HG02870 (cell line): Measurements from ENCODE around the gene PRDM5.
A peak's percentile ranks its signal among the peaks of the same experiment; 100 is the strongest.

Experiments used
- ATAC-seq: cut with Tn5 transposase; IDR thresholded peaks from one replicate; pipeline ENCODE4 v1.9.1; 2021; ENCODE audit warnings: mild to moderate bottlenecking, moderate library complexity; ENCODE audit not compliant: unreplicated experiment

The PRDM5 gene

GRCh38 chr4:120857312-120857711 lies 65.2 kb downstream of the PRDM5 start:
- ATAC-seq: no peak

DNA sequence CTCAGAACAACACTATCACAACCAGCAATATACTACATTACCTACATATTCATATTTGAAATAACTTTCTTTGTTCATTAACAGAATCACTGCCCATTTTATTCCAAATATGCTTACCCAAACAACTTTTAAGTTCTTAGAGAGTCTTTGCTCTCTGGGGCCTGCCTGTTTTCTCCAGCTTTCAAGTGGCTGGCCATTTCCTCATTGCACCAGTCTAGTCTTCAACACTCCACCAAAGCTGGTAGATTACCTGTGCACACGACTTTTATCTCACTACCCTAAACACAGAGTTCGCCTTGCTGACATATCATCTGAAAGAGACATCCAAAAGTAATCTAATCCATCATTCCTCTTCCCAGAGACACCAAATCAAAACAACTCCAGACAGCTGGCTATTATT lies 66.2 kb downstream of the PRDM5 start:
- no peak for ATAC-seq

GRCh38 chr4:120855307-120856001 lies 67.1 kb downstream of the PRDM5 start:
- ATAC-seq: peak; percentile 94

GRCh38 chr4:120853161-120853935 lies 69.2 kb downstream of the PRDM5 start:
- no peak for ATAC-seq

GRCh38 chr4:120850018-120850599 lies 72.4 kb downstream of the PRDM5 start:
- ATAC-seq: no peak

GRCh38 chr4:120847019-120847582 lies 75.4 kb downstream of the PRDM5 start:
- no peak for ATAC-seq

DNA sequence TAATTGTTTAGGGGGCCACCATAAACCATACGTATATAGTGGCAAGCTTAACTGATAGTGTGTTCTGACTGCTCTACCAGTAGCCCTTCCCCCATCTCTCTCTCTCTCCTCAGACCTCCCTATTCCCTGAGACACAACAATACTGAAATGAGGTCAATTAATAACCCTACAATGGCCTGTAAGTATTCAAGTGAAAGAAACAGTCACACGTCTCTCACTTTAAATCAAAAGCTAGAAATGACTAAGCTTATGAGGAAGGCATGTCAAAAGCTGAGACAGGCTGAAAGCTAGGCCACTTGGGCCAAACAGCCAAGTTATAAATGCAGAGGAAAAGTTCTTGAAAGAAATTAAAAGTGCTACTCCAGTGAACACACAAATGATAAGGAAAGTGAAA lies 78.0 kb downstream of the PRDM5 start:
- ATAC-seq: peak; percentile 85

DNA sequence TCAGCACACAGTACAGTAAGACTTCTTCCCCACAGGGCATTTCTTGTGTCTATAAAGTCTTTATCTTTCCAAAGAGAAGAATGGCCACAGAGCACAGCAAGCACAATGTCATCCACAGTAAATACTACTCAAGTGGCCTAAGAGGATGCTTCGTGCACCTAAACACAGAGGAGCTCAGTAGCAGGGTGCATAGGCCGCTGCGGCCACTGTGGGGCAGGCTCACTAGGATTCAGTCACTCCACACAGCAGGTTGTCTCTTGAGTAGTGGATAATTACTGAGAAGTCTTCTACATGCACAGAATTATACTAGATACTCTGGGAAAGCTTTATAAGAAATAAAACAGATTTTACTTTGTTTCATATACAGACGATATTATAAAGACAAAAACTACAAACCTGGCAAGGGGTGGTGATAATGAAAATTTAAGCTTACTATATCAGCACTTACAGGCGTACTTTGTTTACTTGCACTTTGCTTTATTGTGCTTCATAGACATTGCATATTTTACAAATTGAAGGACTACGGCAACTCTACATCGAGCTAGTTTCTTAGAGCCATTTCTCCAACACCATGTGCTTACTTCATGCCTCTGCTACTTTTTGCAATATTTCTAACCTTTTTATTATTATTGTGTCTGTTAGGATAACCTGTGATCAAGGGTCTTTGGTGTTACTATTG lies 78.5 kb downstream of the PRDM5 start:
- no peak for ATAC-seq

GRCh38 chr4:120842031-120842430 lies 80.5 kb downstream of the PRDM5 start:
- no peak for ATAC-seq

DNA sequence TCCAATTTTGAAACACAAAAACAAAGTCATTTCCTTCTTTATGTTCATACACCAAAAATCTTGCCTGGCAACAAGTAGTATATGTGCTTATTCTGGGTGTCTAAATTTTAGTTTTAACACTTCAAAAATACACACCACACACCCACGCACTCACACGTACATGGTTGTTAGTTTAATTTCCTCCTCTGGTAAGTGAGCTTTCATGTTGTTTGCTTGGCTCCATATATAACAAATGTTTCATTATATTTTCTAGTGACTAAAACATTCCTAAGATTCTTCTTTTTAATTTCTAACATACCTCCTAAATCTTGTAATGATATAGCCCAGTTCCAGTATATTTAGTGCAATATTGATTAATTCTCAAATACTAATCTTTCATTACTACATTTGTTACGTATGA lies 80.9 kb downstream of the PRDM5 start:
- ATAC-seq: no peak

GRCh38 chr4:120839974-120840751 lies 82.4 kb downstream of the PRDM5 start:
- no peak for ATAC-seq

GRCh38 chr4:120839334-120839973 lies 83.1 kb downstream of the PRDM5 start:
- no peak for ATAC-seq

- ATAC-seq: no peak
Observed at GRCh38 chr4:120838784-120839183, 83.7 kb downstream of the PRDM5 start.

GRCh38 chr4:120837656-120838055 lies 84.9 kb downstream of the PRDM5 start:
- ATAC-seq: no peak

GRCh38 chr4:120835342-120835741 lies 87.2 kb downstream of the PRDM5 start:
- no peak for ATAC-seq

- no peak for ATAC-seq
Observed at GRCh38 chr4:120830204-120830603, 92.3 kb downstream of the PRDM5 start.

- no peak for ATAC-seq
Observed at GRCh38 chr4:120829113-120829831, 93.3 kb downstream of the PRDM5 start.

DNA sequence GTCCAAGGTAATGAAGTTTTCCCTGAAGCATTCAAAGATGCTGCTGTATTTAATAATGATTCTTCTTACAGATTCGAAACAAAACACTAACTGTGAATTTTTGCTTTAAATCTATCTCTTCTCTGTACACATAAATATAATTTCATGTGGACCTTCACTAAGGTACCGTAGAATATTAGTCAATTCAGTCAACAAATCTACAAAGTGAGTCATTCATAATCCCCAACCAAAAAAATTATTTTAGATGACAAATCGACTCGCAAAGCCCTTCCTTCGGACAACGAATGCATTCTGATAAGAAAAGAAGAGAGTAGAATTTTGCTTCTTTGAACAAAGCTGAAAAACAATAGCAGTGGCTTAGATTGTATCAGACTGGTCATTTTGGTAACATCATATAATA lies 95.7 kb downstream of the PRDM5 start:
- no peak for ATAC-seq

DNA sequence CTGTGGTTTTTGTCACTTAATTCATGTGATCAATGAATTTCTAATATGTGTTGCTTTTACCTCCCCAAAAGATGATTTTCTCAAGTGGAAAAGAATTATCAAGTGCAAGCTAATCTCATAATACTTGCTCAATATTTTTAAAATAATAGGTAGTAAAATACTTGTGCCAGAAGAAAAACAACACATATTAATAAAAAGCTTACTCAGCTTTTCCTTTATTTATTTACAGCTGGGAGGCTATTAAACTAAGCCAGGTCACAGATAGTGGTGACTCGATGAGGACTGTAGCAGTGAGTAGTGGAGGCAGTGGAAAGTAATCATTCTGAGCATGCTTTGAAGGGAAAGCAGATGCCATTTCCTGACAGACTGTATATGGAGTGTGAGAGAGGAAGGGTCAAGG lies 96.1 kb downstream of the PRDM5 start:
- ATAC-seq: no peak
